Loucy (cell line): ENCODE results near the gene PPP4C.
"Not testable (repeated sequence)": the region's sequence is repeated elsewhere in the genome, so short reads cannot be mapped to it uniquely, and the experiment has no call there.

Experiments used
- H2AFZ ChIP-seq: fragments of 200-600 bp; sonication (generic); 2 replicates; pipeline ENCODE4 v1.6.0; 2016; ENCODE audit warnings: antibody characterized with exemption, mild to moderate bottlenecking, low read length, moderate library complexity
- H3F3A ChIP-seq: fragments of 200-600 bp; 2 replicates; pipeline ENCODE4 v1.6.0; 2016; ENCODE audit warnings: antibody characterized with exemption, low read depth, mild to moderate bottlenecking
- H3K27me3 ChIP-seq: fragments of 200-600 bp; sonication (generic); 2 replicates; pipeline ENCODE4 v1.6.1; 2014; ENCODE audit warnings: low read length, mild to moderate bottlenecking; ENCODE audit not compliant: insufficient read depth, poor library complexity, severe bottlenecking
- H3K36me3 ChIP-seq: fragments of 200-600 bp; sonication (generic); 2 replicates; pipeline ENCODE4 v1.6.1; 2016; ENCODE audit warnings: low read length; ENCODE audit not compliant: insufficient read depth
- H3K4me1 ChIP-seq: fragments of 200-600 bp; sonication (generic); 2 replicates; pipeline ENCODE4 v1.5.1; 2014; ENCODE audit warnings: low read length, mild to moderate bottlenecking; ENCODE audit not compliant: insufficient read depth, poor library complexity, severe bottlenecking
- H3K4me2 ChIP-seq: fragments of 200-600 bp; sonication (generic); 2 replicates; pipeline ENCODE4 v1.6.0; 2014; ENCODE audit warnings: antibody characterized with exemption, low read length, low read depth, mild to moderate bottlenecking; ENCODE audit not compliant: poor library complexity, severe bottlenecking
- H3K4me3 ChIP-seq: fragments of 200-600 bp; sonication (generic); 2 replicates; pipeline ENCODE4 v1.5.1; 2014; ENCODE audit warnings: low read length, mild to moderate bottlenecking, mixed read lengths; ENCODE audit not compliant: poor library complexity, severe bottlenecking
- H3K79me2 ChIP-seq: fragments of 200-600 bp; sonication (generic); 2 replicates; pipeline ENCODE4 v1.6.1; 2014; ENCODE audit warnings: low read length; ENCODE audit not compliant: insufficient read depth
- H3K9ac ChIP-seq: fragments of 200-600 bp; sonication (generic); 2 replicates; pipeline ENCODE4 v1.6.0; 2014; ENCODE audit warnings: mild to moderate bottlenecking, low read depth, low read length, moderate library complexity; ENCODE audit not compliant: poor library complexity, severe bottlenecking
- H3K9me2 ChIP-seq: fragments of 200-600 bp; sonication (generic); replicated peaks from 2 replicates; pipeline ENCODE4 v1.6.1; 2016; ENCODE audit warnings: low read depth, low read length, mixed read lengths
- H3K9me3 ChIP-seq: fragments of 200-600 bp; sonication (generic); 2 replicates; pipeline ENCODE4 v1.6.1; 2014; ENCODE audit warnings: mild to moderate bottlenecking, antibody characterized with exemption, low read length, low read depth; ENCODE audit not compliant: insufficient read depth
- H4K20me1 ChIP-seq: fragments of 200-600 bp; sonication (generic); 2 replicates; pipeline ENCODE4 v1.6.0; 2014; ENCODE audit warnings: antibody characterized with exemption, low read length, mild to moderate bottlenecking; ENCODE audit not compliant: insufficient read depth, poor library complexity, severe bottlenecking
- EZH2phosphoT487 ChIP-seq: fragments of 200-600 bp; IDR thresholded peaks from 2 replicates; pipeline ENCODE4 v1.6.1; 2018; ENCODE audit warnings: antibody characterized with exemption, mild to moderate bottlenecking, moderate library complexity, borderline replicate concordance
- TF ChIP-seq, protein P1 (sequence below): fragments of 200-600 bp; sonication (generic); conservative IDR thresholded peaks from 2 replicates; pipeline ENCODE4 v1.5.1; 2014; ENCODE audit warnings: mild to moderate bottlenecking, antibody characterized with exemption, low read length

PPP4C gene

DNA sequence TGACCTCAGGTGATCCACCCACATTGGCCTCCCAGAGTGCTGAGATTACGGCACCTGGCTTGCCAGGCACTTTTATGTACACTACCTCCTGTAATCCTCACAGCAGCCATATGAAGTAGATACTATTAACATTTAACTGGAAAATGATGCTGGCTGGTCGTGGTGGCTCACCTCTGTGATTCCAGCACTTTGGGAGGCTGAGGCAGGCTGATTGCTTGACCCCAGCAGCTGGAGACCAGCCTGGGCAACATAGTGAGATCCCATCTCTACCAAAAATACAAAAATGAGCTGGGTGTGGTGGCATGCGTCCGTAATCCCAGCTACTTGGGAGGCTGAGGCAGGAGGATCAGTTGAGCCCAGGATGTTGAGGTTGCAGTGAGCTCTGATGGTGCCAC is 49.2 kb downstream of the PPP4C start:
- peaks cover 19% of the 10 kb centered on the region for H3K4me1 ChIP-seq
- H3K9ac ChIP-seq, result no peak overlapping the region
- H3K9me2 ChIP-seq, result no peaks in the 10 kb centered on the region
- H3K4me3 ChIP-seq, result no peak overlapping the region
- H3K4me2 ChIP-seq, result no peak overlapping the region
- H3K27me3 ChIP-seq, result no peaks in the 10 kb centered on the region
- no peaks in the 10 kb centered on the region for H3K9me3 ChIP-seq
- H3K36me3 ChIP-seq, result no peaks in the 10 kb centered on the region
- no peak for TF ChIP-seq EZH2phosphoT487
- TF ChIP-seq, protein P1, sequence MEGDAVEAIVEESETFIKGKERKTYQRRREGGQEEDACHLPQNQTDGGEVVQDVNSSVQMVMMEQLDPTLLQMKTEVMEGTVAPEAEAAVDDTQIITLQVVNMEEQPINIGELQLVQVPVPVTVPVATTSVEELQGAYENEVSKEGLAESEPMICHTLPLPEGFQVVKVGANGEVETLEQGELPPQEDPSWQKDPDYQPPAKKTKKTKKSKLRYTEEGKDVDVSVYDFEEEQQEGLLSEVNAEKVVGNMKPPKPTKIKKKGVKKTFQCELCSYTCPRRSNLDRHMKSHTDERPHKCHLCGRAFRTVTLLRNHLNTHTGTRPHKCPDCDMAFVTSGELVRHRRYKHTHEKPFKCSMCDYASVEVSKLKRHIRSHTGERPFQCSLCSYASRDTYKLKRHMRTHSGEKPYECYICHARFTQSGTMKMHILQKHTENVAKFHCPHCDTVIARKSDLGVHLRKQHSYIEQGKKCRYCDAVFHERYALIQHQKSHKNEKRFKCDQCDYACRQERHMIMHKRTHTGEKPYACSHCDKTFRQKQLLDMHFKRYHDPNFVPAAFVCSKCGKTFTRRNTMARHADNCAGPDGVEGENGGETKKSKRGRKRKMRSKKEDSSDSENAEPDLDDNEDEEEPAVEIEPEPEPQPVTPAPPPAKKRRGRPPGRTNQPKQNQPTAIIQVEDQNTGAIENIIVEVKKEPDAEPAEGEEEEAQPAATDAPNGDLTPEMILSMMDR, result no peak
- H4K20me1 ChIP-seq, result no peaks in the 10 kb centered on the region
- H2AFZ ChIP-seq, result no peak overlapping the region
- H3F3A ChIP-seq, result no peaks in the 10 kb centered on the region
- peaks cover 18% of the 10 kb centered on the region for H3K79me2 ChIP-seq

DNA sequence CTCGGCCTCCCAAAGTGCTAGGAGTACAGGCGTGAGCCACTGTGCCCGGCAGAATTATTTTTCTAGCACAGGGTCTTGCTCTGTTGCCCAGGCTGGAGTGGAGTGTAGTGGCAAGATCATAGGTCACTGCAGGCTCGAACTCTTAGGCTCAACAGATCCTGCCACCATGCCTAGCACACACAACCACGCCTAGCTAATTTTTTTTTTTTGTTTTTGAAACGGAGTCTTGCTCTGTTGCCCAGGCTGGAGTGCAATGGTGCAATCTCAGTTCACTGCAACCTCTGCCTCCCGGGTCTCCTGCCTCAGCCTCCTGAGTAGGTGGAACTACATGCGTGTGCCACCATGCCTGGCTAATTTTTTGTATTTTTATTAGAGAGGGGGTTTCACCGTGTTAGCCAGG is 49.9 kb downstream of the PPP4C start:
- not testable (repeated sequence) for H2AFZ ChIP-seq, H3F3A ChIP-seq, H4K20me1 ChIP-seq, H3K9me3 ChIP-seq, H3K4me3 ChIP-seq, H3K36me3 ChIP-seq, H3K27me3 ChIP-seq, H3K4me2 ChIP-seq, H3K9ac ChIP-seq, H3K9me2 ChIP-seq
- H3K79me2 ChIP-seq, result peaks cover 18% of the 10 kb centered on the region
- peaks cover 15% of the 10 kb centered on the region for H3K4me1 ChIP-seq

DNA sequence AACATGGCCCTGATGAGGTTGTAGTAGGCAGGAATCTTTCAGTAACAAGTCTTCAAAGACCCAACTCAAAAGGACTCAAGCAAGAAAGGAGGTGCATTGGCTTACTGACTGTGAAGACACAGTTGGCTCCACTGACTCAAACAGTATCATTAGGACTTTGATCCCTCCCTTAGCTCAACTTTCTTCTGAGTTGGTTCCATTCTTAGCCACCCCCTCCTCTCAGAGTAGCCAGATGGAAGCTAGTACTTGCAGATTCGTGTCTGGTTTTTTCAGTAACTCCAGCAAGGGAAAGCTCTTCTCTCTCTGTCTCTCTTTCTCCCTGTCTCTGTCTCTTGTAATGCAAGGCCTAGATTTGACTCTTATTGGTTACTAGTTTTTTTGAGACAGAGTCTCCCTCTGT is 52.2 kb downstream of the PPP4C start:
- no peak overlapping the region for H3K4me3 ChIP-seq
- no peak overlapping the region for H3K4me2 ChIP-seq
- H3K79me2 ChIP-seq, result peaks cover 5% of the 10 kb centered on the region; the same call in 1 of the 2 replicates
- H3K9me3 ChIP-seq, result no peaks in the 10 kb centered on the region
- H2AFZ ChIP-seq, result no peak overlapping the region
- no peaks in the 10 kb centered on the region for H3F3A ChIP-seq
- peaks cover 8% of the 10 kb centered on the region for H3K4me1 ChIP-seq
- H3K9ac ChIP-seq, result no peak overlapping the region
- no peaks in the 10 kb centered on the region for H4K20me1 ChIP-seq
- H3K27me3 ChIP-seq, result no peaks in the 10 kb centered on the region
- no peaks in the 10 kb centered on the region for H3K9me2 ChIP-seq
- no peak for TF ChIP-seq EZH2phosphoT487
- TF ChIP-seq, protein P1, result no peak
- no peaks in the 10 kb centered on the region for H3K36me3 ChIP-seq

DNA sequence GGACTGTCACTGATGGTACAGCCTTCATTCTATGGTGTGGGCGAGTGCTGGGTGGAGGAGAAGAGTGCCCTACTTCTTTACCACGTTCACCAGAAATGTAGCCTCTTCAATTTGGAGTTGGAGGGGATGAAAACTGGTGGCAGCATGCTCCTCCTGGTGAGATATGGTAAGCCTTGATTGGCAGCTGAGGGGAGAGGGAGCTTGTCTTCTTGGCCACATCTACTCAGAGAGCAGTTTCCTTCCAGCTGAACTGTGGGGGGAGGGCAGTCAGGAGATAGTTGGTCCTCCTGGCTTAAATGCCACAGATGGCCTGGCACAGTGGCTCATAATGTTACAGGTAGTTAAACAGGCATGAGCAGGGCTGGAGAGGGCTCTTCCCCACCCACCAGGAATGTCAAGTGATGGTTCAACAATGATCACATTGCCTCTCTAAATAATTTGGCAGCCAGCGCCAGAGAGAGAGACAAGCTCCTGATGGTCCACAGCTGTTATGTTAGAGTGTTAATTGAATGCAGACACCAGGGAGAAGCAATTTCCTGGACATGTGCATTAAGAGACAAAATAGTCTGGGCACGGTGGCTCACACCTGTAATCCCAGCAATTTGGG is 56.2 kb downstream of the PPP4C start:
- peaks cover 8% of the 10 kb centered on the region for H3K4me1 ChIP-seq
- H3F3A ChIP-seq, result no peaks in the 10 kb centered on the region
- no peaks in the 10 kb centered on the region for H4K20me1 ChIP-seq
- H3K79me2 ChIP-seq, result no peaks in the 10 kb centered on the region
- peak overlapping the region; percentile 67 for H2AFZ ChIP-seq
- peak overlapping the region; percentile 30 for H3K4me2 ChIP-seq
- no peak overlapping the region for H3K9ac ChIP-seq
- H3K4me3 ChIP-seq, result no peak overlapping the region
- TF ChIP-seq, protein P1, result no peak
- TF ChIP-seq EZH2phosphoT487, result no peak
- no peaks in the 10 kb centered on the region for H3K9me3 ChIP-seq
- H3K9me2 ChIP-seq, result no peaks in the 10 kb centered on the region
- H3K27me3 ChIP-seq, result no peaks in the 10 kb centered on the region
- H3K36me3 ChIP-seq, result no peaks in the 10 kb centered on the region
